Progenitor cell of endocrine pancreas (in vitro differentiated cells): ENCODE data around the gene PSAPL1. TPM values are rescaled to one million over a fixed set of nuclear protein-coding genes. Genes with fewer than 3 reads are reported as not detected.
A peak's percentile ranks its signal among the peaks of the same experiment; 100 is the strongest.

Experiments
- DNase-seq: peaks from one replicate; pipeline ENCODE4 v3.0.0; 2021; ENCODE audit warnings: low spot score; ENCODE audit not compliant: unreplicated experiment
- H3K27ac Mint-ChIP-seq: 2 replicates; pipeline ENCODE4 v1.8.0; 2021; ENCODE audit warnings: mild to moderate bottlenecking, moderate library complexity, mixed read lengths
- H3K27me3 Mint-ChIP-seq: 2 replicates; pipeline ENCODE4 v1.8.0; 2021; ENCODE audit warnings: mixed read lengths
- H3K36me3 Mint-ChIP-seq: 2 replicates; pipeline ENCODE4 v1.8.0; 2022; ENCODE audit warnings: mixed read lengths; ENCODE audit not compliant: insufficient read depth
- H3K4me1 Mint-ChIP-seq: 2 replicates; pipeline ENCODE4 v1.8.0; 2021; ENCODE audit warnings: low read depth, mixed read lengths
- H3K4me3 Mint-ChIP-seq: 2 replicates; pipeline ENCODE4 v1.8.0; 2021; ENCODE audit warnings: low read depth, mild to moderate bottlenecking, moderate library complexity, mixed read lengths
- H3K9me3 Mint-ChIP-seq: 2 replicates; pipeline ENCODE4 v1.8.0; 2021; ENCODE audit warnings: low read depth, mixed read lengths
- CTCF ChIP-seq: fragments of 200-600 bp; sonication (generic); IDR thresholded peaks from one replicate; pipeline ENCODE4 v1.5.0; 2021; ENCODE audit warnings: antibody characterized with exemption, mild to moderate bottlenecking; ENCODE audit not compliant: unreplicated experiment
- total RNA-seq: library from RNA; stranded (reverse); gene quantifications from 2 replicates; pipeline ENCODE4 v1.2.1, GENCODE V29; 2021

The PSAPL1 gene
- total RNA-seq, 1 donor from 2014 or later: 0.14 TPM

GRCh38 chr4:7392438-7393421, 42.0 kb downstream of the PSAPL1 start:
- Mint-ChIP-seq H3K27me3 (peaks cover 30% of the 10 kb centered on the region), H3K9me3 (no peaks in the 10 kb centered on the region), H3K4me3 (no peak overlapping the region), H3K4me1 (peaks cover 9% of the 10 kb centered on the region), H3K27ac (no peak overlapping the region), H3K36me3 (no peaks in the 10 kb centered on the region)
- DNase-seq: no peak
- TF ChIP-seq CTCF: no peak

- Mint-ChIP-seq H3K4me1 (peaks cover 9% of the 10 kb centered on the region), H3K27me3 (peaks cover 21% of the 10 kb centered on the region), H3K27ac (no peak overlapping the region), H3K9me3 (no peaks in the 10 kb centered on the region), H3K36me3 (no peaks in the 10 kb centered on the region), H3K4me3 (no peak overlapping the region)
- DNase-seq: no peak
- no peak for TF ChIP-seq CTCF
Observed at GRCh38 chr4:7391637-7392437, 42.9 kb downstream of the PSAPL1 start.

- no peaks in the 10 kb centered on the region for H3K36me3 Mint-ChIP-seq
- no peak for TF ChIP-seq CTCF
- H3K4me3 Mint-ChIP-seq: no peak overlapping the region
- no peaks in the 10 kb centered on the region for H3K9me3 Mint-ChIP-seq
- no peak for DNase-seq
- H3K27ac Mint-ChIP-seq: no peak overlapping the region
- peaks cover 16% of the 10 kb centered on the region for H3K27me3 Mint-ChIP-seq
- H3K4me1 Mint-ChIP-seq: peaks cover 9% of the 10 kb centered on the region
Observed at GRCh38 chr4:7390906-7391636, 43.7 kb downstream of the PSAPL1 start.

GRCh38 chr4:7390336-7390735, 44.4 kb downstream of the PSAPL1 start:
- Mint-ChIP-seq H3K9me3 (no peaks in the 10 kb centered on the region), H3K4me1 (peaks cover 9% of the 10 kb centered on the region), H3K4me3 (no peak overlapping the region), H3K36me3 (no peaks in the 10 kb centered on the region), H3K27me3 (peaks cover 16% of the 10 kb centered on the region), H3K27ac (no peak overlapping the region)
- TF ChIP-seq CTCF: no peak
- no peak for DNase-seq

GRCh38 chr4:7389719-7390118, 45.0 kb downstream of the PSAPL1 start:
- Mint-ChIP-seq H3K4me3 (no peak overlapping the region), H3K27me3 (peaks cover 16% of the 10 kb centered on the region), H3K27ac (peak overlapping the region; percentile 57), H3K36me3 (no peaks in the 10 kb centered on the region), H3K4me1 (peaks cover 6% of the 10 kb centered on the region), H3K9me3 (no peaks in the 10 kb centered on the region)
- no peak for DNase-seq
- TF ChIP-seq CTCF: no peak
